ENCODE data around the gene TRMT11. TPM values are rescaled to one million over a fixed set of nuclear protein-coding genes. Genes with fewer than 3 reads are reported as not detected.
A peak's percentile ranks its signal among the peaks of the same experiment; 100 is the strongest.

The TRMT11 gene
- total RNA-seq, 1 experiment from 2014 or later, result 17.9 TPM

GRCh38 chr6:126038234-126038633 is 51.9 kb downstream of the TRMT11 start:
- H3K36me3 ChIP-seq (ENCODE audit: low read depth, low read length), result peaks cover 14% of the 10 kb centered on the region
- no peaks in the 10 kb centered on the region for H3K27me3 ChIP-seq (ENCODE audit: low read length)
- no peaks in the 10 kb centered on the region for H4K20me1 ChIP-seq (ENCODE audit: low read length)
- H3F3A ChIP-seq (ENCODE audit: low read length, unreplicated experiment), result peaks cover 16% of the 10 kb centered on the region
- DNase-seq, result no peak
- intact Hi-C loops (cut with micrococcal nuclease), result loop anchor here (2.0 to 10.0 kb wide), 4 partner anchors 75 to 1087 kb away; partner anchors contain the start of gene CENPW
- TF ChIP-seq EZH2 (IDR thresholded peaks at IDR 0.05; ENCODE audit: low read length, unreplicated experiment), result no peak
- H3K4me1 ChIP-seq (ENCODE audit: insufficient read depth, low read length), result peaks cover 45% of the 10 kb centered on the region
- no peak overlapping the region for H3K4me3 ChIP-seq (ENCODE audit: low read length)
- no peak overlapping the region for H2AFZ ChIP-seq (ENCODE audit: low read length)
- ChIA-PET CTCF (no interaction called here), POLR2A (ENCODE audit: unreplicated experiment) (no interaction called here)
- no peak for ATAC-seq
- no peak overlapping the region for H3K27ac ChIP-seq (ENCODE audit: low read length)
- no TSS peak for BruUV-seq (replicated peaks)
- no peak overlapping the region for H3K9ac ChIP-seq (ENCODE audit: low read length)
- no peaks in the 10 kb centered on the region for H3K9me3 ChIP-seq (ENCODE audit: low read length)
- no peaks in the 10 kb centered on the region for H3K9me2 ChIP-seq (replicated peaks; ENCODE audit: low read length)
- H3K4me2 ChIP-seq (ENCODE audit: low read length), result no peak overlapping the region
- H3K79me2 ChIP-seq (ENCODE audit: low read length), result no peaks in the 10 kb centered on the region

GRCh38 chr6:126039284-126039683 is 52.9 kb downstream of the TRMT11 start:
- peaks cover 14% of the 10 kb centered on the region for H3K36me3 ChIP-seq (ENCODE audit: low read depth, low read length)
- ATAC-seq (peak; percentile 63), DNase-seq (peak; percentile 60)
- H3K4me3 ChIP-seq (ENCODE audit: low read length), result no peak overlapping the region
- intact Hi-C loops (cut with micrococcal nuclease), result loop anchor here (2.0 to 10.0 kb wide), 4 partner anchors 74 to 1086 kb away; partner anchors contain the start of gene CENPW
- no peaks in the 10 kb centered on the region for H3K9me3 ChIP-seq (ENCODE audit: low read length)
- H3K27me3 ChIP-seq (ENCODE audit: low read length), result no peaks in the 10 kb centered on the region
- peaks cover 16% of the 10 kb centered on the region for H3F3A ChIP-seq (ENCODE audit: low read length, unreplicated experiment)
- peak overlapping the region; percentile 81; the same call in 1 of the 2 replicates for H3K27ac ChIP-seq (ENCODE audit: low read length)
- peaks cover 45% of the 10 kb centered on the region for H3K4me1 ChIP-seq (ENCODE audit: insufficient read depth, low read length)
- no peak overlapping the region for H3K9ac ChIP-seq (ENCODE audit: low read length)
- no peaks in the 10 kb centered on the region for H4K20me1 ChIP-seq (ENCODE audit: low read length)
- H3K4me2 ChIP-seq (ENCODE audit: low read length), result peak overlapping the region; percentile 39; the same call in 1 of the 2 replicates
- ChIA-PET CTCF (interaction anchor here (0.6 kb wide), 1 partner anchor 150 kb away, joined by 3 read pairs; no protein-coding TSS in a partner anchor), POLR2A (ENCODE audit: unreplicated experiment) (interaction anchor here (0.7 kb wide), 1 partner anchor 283 kb away, joined by 3 read pairs; no protein-coding TSS in a partner anchor)
- no peaks in the 10 kb centered on the region for H3K9me2 ChIP-seq (replicated peaks; ENCODE audit: low read length)
- H3K79me2 ChIP-seq (ENCODE audit: low read length), result no peaks in the 10 kb centered on the region
- H2AFZ ChIP-seq (ENCODE audit: low read length), result no peak overlapping the region
- no peak for TF ChIP-seq EZH2 (IDR thresholded peaks at IDR 0.05; ENCODE audit: low read length, unreplicated experiment)
- no peak for TF ChIP-seq EZH2phosphoT487 (IDR thresholded peaks at IDR 0.05; ENCODE audit: borderline replicate concordance, low read length)
- no peak for TF ChIP-seq CTCF (conservative IDR thresholded peaks at IDR 0.05; ENCODE audit: low read depth, low read length)
- BruUV-seq (replicated peaks), result no TSS peak

- Histone ChIP-seq H3K9me2 (replicated peaks; ENCODE audit: low read length) (no peaks in the 10 kb centered on the region), H3K4me1 (ENCODE audit: insufficient read depth, low read length) (peaks cover 45% of the 10 kb centered on the region), H3K27me3 (ENCODE audit: low read length) (no peaks in the 10 kb centered on the region), H3K79me2 (ENCODE audit: low read length) (no peaks in the 10 kb centered on the region), H3K4me2 (ENCODE audit: low read length) (peak overlapping the region; percentile 61), H3K27ac (ENCODE audit: low read length) (peak overlapping the region; percentile 81), H3K36me3 (ENCODE audit: low read depth, low read length) (peaks cover 18% of the 10 kb centered on the region), H3K4me3 (ENCODE audit: low read length) (no peak overlapping the region), H3K9me3 (ENCODE audit: low read length) (no peaks in the 10 kb centered on the region), H4K20me1 (ENCODE audit: low read length) (no peaks in the 10 kb centered on the region), H3K9ac (ENCODE audit: low read length) (peak overlapping the region; percentile 42; the same call in 1 of the 2 replicates), H3F3A (ENCODE audit: low read length, unreplicated experiment) (peaks cover 16% of the 10 kb centered on the region), H2AFZ (ENCODE audit: low read length) (no peak overlapping the region)
- BruUV-seq (replicated peaks), result no TSS peak
- DNase-seq (no peak), ATAC-seq (no peak; the same call in 1 of the 2 replicates)
- CTCF ChIA-PET, result no interaction called here
- intact Hi-C loops (cut with micrococcal nuclease), result loop anchor here (5.0 kb wide), 1 partner anchor 142 kb away; no protein-coding TSS in a partner anchor
- TF ChIP-seq CTCF (conservative IDR thresholded peaks at IDR 0.05; ENCODE audit: low read depth, low read length), result no peak
- TF ChIP-seq EZH2 (IDR thresholded peaks at IDR 0.05; ENCODE audit: low read length, unreplicated experiment), result no peak
- no peak for TF ChIP-seq EZH2phosphoT487 (IDR thresholded peaks at IDR 0.05; ENCODE audit: borderline replicate concordance, low read length)
- POLR2A ChIA-PET (ENCODE audit: unreplicated experiment), result interaction anchor here (0.6 to 0.7 kb wide), 2 partner anchors 46 to 1086 kb away, joined by 3 to 9 read pairs; no protein-coding TSS in a partner anchor
Measured at GRCh38 chr6:126040394-126040793, 54.1 kb downstream of the TRMT11 start.
